NCI-H2081 treated with DMSO at 0.1 percent for 48 hours (cell line): ENCODE results near the gene SORBS1.

Source experiments
- DNase-seq: peaks from one replicate; lab custom pipeline; 2025; lab: John Stamatoyannopoulos, UW

The SORBS1 gene

DNA sequence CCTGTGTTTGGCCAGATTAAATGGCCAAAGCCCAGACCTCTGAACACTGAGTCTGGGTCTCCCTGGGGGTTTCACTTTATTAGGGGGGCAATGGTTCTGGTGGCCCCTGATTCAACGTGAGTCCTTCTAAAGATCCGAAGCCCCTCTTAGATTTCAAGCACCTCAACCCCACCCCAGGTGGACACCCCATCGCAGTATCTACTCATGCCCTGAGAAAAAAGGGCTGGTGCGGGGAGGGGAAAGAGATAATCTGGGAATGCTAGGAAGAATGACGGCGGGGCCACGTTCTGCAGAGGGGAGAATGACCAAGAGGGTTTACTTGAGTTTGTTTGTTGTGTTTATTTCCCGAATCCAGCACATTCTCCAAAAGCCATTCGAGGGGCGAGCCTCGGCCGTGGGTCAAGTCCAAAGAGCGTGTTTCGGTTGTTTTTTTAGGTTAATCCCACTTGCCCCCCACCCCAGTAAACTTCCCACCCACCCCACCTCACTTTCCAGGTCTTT is 271.2 kb downstream of the SORBS1 start:
- no peak for DNase-seq

DNA sequence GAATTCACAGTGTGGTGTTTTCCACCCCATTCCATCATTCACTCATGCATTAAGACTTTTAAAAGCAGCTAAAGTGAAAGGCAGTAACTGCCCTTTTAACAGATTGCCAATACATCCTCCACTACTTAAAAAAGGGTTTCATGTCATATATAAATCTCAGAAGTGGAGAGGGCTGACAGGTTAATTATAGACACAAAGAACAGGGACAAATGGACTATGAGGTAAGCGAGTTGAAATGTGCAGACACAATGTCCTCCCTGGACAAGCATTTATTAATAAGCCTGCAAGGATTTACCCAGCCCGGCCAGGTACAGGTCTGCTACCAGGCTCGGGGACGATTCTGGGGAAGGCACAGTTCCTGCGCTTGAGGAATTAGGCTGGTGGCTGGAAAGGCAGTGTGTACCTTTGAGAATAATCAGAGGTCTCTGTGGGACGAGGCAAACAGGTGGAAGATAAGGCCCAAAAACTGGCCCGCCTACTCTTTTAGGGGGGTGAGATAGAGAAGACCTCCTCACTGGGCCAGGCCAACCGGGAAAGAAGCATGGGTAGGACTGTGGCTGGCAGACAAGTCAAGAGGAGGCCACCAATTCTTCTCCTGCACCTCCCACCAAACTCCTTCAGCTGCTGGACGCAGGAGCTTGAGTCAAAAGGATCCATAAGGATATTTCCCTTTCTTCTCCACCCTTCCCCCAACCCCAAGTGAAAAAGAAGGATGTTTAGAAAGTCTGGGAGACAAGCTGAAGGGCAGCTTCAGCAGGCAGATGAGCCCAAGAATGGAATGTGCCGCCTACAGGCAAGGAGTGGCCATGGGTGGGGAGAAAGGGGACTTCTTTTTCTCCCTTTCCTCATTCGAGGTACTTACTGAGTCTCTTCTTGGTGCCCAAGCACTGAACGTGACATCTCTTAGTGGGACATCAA is 271.9 kb downstream of the SORBS1 start:
- DNase-seq, result peak; percentile 17

DNA sequence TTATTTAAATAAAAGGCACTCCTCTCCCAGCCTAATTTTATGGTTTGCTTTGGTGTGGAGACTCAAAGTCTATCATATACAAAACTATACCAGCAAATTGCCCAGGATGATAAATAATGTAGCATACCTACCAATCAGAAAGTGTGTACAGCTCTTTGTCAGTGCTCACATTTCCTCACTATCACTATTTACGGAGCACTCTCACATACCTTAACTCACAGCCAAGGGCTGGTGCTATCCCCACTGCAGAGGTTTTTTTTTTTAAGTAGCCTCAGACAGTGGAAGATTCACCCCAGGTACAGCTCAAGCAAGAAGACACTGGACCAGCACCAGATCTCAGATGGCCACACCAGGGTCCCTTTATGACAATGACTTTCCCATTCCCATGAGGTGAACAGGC is 272.9 kb downstream of the SORBS1 start:
- no peak for DNase-seq

DNA sequence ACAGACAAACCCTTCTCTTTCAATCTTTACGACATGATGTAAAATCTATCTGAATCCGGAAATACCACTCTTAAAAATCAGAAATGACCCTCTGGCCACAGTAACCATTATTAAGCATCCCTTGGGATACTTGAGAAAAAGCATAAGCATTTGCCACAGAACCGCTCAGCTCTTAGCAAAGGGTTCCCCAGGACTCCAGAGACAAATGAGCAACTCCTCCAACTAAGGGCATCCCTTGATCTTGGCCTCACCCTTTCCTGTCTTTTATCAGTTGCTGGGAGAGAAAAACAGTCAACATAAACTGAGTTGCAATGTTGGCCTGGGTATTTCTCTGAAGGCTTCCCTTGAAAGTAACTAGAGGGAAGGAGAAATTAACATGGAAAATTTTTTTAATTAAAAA is 273.9 kb downstream of the SORBS1 start:
- DNase-seq, result no peak

DNA sequence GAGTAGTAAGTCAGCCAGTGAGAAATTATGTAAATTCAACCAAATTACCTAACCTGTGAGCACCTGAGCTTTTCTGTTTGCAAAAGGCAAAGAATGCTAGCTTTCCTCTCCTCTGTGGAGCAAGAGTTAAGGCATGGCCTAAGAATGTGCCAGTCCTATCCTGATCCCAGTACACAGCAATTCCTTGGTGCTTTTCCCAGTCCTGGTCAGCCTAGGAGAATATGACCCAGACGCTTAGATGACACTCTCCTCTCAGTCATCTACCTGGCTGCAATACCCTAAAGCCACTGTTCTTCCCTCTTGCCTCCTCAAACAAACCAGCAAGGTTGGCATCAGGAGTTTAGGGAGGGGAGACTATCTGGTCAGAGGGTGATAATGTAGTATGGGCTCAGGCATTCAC is 274.5 kb downstream of the SORBS1 start:
- no peak for DNase-seq

DNA sequence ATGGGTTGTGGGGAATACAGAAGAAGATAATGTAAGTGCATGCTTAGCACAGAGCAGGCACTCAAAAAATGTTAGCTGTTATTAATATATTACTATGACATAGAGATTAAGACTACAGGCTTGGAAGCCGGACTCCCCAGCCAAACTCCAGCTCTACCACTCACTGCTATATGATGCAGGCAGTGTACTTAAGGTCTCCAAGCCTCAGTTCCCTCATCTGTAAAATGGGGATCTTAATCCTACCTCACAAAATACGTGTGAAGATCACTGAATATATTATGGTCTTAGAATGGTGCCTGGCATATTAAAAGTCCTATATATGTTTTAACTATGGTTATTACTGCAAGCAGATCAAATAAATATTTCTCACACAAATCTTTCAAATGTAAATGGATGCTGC is 275.6 kb downstream of the SORBS1 start:
- DNase-seq, result no peak

DNA sequence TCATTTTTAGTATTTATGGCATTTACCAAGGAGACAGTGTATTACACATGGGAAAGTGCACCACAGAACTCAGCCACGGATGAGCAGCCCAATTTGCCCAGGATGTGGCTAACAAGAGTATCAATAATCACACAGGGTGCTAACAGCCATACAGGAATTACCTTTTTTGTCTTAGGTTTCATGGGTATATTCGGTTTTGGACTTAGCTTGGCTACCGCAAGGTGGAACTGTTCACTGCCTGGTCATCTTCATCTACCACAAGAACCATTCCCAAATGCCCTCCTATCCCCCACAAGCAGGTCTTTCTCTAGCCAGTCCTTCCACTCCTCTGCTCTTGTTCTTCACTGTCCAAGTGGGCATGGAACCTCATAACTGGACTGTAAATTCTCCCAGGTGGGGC is 276.4 kb downstream of the SORBS1 start:
- no peak for DNase-seq

DNA sequence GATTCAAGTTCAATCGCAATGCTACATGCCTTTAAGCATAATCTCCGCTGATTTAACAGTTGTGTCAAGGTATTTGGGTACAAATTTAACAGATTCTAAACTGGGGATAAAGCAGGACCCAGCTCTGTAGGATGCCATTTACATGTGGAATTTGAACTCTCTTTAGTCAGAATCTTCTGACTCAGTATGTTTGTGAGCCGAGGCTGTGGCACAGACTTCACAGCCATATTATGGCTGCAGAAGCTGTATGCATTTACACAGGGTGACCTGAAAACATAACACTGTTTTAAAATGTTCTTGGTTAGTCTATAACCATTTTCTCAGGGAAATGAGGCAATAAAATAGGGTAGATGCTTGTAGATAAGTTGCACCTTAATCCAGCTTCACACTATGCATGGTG is 279.1 kb downstream of the SORBS1 start:
- DNase-seq, result no peak

DNA sequence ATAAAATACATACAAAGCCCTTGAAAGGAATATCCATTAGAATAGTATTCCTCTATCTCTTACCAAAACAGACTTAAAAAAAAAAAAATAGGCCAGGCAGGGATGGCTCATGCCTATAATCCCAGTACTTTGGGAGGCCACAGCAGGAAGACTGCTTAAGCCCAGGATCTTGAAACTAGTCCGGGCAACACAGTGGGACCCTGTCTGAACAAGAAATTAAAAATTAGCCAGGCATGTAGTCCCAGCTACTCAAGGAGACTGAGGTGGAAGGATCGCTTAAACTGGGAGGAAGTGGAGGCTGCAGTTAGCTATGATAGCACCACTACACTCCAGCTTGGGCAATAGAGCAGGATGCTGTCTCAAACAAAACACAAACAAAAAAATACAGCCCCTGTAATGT is 280.0 kb downstream of the SORBS1 start:
- DNase-seq, result no peak

DNA sequence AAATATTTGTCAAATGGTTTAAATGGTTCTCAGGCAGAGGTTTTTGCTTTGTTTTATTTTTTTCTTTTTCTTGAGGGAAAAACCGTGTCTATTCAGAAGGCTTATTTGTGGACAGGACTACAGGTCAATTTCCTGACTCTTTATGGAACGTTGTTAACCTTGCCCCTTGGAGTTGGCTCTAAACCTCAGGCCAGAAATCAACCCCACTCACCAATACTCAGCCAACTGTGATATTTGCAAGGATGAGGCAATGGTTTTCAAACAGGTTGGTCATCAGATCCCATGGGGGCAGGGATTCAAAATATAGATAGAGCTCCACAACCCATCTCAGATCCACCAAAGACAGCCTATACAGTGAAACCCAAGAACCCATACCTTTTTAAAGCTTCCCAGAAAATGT is 280.5 kb downstream of the SORBS1 start:
- DNase-seq, result no peak

DNA sequence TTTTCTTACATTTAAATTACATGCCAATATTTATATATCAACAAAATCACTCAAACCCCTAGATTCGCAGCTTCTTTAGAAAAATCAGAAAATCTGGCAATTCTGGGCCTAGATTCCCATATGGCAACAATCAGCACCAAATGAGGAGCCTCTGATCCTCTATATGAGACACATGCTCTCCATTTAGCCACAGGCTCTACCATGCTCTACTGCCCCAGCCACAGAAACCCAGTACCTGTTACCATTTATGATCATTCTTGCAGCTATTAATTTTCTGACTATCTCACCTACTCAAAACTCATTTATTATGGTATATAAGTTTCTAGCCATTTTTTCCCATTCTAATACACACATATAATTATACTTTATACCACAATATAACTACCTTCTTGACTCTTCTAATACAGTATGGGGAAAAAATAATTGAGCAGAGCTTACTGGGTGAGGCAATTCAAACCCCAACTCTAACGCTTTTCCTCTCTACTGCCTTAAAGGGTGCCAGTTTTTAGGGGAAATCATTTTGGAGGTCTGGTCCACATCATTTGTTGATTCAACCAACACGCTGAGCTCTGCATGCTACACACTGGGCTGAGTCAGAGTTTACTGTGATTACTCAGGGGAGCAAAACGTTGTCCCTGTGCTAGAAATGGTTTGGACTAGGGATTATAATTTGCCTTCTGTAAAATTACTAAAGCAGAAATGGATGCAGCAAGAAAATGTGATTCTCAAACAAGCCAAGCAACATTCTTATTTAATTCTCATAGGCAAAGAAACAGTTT is 281.9 kb downstream of the SORBS1 start:
- DNase-seq, result no peak

DNA sequence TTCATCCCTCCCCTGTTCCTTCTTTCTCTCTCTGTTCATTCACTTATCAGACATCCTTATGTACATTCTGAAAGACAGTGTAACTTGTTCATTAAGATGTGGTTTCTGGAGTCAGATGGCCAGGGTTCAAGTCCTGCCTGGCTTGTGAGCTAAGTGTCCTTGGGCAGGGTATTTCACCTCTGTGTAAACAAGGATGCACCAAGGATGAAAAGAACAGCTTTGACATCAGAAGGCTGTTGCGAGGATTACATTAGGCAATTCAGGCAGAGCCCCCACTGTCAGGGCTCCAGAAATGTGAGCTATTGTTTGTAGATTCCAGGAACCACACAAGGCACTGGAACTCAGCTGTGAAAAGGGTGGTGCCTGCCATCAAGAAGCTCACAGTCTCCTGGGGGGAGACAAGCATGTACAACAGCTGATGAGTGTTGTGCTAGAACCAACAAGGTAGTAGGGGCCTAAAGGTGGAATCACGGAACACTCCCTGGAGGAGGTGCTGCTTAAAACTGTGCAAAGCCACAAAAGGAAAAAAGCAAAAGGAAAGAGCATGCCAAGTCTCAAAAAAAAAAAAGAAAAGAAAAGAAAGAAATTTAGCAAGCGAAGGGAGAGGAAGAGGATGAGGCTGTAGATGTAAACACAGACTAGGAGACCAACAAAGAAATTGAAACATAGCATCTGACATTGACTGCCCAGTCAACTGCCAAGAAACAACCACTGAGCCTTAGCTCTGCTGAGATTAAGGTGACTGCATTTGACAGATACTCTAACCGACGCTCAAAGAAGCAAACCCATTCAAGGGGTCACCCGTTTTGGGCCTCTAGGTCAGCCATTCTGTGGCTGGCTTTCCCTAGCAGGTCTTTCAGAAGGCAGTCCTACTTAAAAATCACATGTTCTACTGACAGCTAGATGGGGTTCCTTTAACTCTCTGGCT is 282.8 kb downstream of the SORBS1 start:
- DNase-seq, result no peak

DNA sequence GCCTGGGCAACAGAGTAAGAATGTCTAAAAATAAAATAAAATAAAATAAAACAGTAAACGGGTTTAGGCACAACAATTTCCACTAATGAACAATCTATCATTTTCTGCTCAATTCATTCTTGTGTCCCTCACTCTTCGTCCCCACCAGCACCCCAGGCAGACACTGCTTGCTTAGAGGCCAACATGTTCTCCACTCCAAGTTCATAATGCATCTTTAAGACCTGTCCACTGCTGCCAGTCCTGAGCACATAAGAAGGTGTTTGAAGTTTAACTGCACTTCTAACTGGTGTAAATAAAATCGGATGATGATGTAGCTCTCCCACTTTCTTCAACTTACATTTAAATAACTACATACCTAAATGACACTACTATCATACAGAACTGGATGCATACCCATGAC is 283.6 kb downstream of the SORBS1 start:
- DNase-seq, result no peak

DNA sequence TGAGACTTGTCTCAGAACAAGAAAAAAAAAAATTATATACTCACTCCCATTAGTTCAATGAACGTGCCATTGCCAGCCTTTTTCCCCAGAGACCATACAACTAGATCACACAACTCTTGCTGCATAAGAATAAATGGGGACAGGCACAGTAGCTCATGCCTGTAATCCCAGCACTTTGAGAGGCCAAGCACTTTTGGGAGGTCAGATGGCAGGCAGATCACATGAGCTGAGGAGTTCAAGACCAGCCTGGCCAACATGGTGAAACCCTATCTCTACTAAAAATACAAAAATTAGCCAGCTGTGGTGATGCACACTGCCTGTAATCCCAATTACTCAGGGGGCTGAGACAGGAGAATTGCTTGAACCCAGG is 284.0 kb downstream of the SORBS1 start:
- no peak for DNase-seq

DNA sequence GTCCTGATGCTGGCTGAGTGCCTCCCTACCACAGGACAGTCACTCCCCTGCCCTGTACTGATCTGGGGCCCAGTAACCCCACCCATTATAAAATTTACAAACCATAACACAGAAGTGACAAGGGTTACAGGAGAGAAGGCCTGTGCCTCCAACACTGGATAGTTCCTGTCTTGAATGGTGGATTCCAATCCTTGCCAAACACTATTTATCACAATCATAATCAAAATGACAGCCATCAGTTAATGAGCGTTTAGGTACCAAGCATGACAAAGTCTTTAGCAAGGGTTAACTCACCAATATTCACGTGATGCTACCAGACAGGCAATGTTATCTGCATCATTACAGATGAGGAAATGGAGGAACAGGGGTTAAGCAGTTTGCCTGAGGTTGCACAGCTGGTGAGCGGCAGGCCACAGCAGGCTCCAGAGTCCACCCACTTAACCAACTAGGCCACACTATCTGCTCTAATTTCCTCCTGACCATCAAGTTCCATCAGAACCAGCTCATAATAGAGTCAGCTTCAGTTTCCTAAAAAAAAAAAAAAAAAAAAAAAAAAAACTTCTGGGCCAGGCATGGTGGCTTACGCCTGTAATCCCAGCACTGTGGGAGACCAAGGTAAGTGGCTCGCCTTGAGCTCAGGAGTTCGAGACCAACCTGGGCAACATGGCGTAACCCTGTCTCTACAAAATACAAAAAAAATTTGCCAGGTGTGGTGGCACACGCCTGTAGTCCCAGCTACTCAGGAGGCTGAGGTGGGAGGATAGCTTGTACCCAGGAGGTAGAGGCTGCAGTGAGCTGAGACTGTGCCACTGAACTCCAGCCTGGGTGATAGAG is 284.6 kb downstream of the SORBS1 start:
- DNase-seq, result no peak

DNA sequence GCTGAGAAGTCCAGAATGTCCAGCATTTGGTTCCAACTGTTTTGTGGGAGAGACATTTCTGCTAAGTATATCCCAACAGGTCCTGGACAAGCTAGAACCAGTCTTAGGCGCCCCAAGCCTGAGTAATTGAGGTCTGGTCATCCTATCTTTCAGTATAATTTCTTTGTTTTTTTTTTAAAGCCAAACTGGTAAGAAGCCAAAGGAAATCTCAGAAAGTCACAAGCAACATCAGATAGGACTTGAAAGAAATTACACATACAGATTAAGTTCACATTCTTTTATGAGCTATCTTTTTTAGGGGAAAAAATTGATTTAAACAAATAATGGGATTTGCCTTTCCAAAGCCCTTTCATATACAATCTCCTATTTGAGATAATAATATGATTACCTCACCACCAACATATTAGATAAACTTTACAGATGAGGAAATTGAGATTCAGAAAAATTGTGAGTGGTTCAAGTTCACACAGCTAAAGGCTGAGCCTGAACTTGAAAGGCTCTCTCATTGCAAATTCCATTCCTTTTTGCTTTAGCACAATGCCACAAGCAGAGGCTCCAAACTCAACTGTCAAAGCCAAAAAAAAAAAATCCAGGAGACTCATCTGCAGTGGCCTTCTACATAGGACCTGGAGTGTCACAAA is 285.3 kb downstream of the SORBS1 start:
- no peak for DNase-seq

DNA sequence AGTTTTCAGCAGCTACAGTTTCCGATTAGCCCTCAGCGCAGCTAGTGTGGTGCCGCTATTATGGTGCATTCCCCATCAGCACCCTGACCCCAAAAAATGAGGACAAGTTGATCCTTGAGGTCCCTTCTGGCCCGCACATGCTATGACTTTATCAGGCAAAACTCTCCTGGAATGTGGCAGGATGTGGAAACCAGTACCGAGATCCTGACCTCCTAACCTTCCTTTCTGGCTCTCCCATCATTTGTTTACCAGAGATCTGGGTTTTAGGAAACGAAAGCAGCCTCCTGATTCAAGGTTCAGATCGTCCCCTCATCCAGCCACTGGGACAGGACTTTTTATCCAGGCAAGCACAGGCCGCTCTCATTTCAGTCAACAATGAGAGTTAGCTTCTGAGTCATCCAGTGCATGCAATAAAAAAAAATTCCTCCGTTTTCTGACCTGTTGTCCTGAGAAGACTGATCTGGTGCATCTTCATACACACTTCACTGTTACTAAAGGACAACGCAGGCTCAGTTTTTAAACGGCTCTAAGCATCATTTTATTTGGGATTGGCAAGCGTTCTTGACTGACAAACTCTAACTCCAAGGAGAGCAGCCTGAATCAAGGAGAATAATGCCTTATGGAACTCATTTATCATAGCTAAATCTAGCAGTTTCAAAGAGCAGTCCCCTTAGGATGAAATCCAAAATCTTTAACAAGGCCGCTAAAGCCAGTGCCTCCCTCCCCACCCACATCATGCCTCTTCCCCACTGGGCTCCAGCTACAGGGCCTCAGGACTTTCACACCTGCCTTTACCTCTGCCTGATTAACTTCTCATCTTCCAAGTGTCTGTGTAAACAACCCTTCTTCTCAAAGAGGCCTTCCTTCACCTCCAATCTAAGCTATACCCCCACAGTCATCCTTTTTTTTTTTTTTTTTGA is 287.5 kb downstream of the SORBS1 start:
- no peak for DNase-seq

DNA sequence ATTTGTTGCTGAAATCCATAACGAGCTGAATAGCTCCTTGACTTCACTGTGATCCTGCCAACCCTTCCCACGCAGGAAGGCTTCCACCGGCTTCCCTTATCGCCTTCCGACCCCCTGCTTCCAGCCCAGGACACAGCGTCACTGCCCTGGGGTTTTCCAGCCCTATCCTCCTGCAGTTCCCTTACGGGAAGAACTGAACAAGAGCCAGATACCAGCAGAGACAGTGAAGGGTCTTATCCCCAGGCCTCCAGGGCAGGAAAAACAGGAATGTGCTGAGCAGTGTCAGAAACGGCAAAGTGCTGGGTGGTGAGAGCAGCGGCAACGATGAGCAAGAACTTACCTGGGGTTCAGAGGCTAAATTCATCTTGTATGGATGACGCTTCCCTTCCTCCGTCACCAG is 292.7 kb downstream of the SORBS1 start:
- no peak for DNase-seq

DNA sequence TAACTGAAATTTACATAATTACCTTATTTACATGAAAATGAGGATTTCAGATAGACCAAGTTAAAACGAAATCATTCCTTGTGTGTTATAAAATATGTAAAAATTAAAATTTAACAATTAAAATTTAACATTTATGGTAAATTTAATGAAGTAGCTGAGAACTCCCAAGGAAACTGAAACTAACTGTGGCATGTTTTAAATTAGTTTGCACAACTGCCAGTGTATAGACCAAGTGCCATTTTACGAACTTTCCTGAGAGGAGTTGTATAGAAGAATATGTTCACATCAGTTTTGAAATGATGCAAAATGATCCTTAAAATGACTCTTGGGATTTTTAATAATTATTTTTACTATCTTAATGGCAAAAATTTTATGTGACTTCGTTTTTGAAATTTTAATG is 293.9 kb downstream of the SORBS1 start:
- DNase-seq, result no peak

DNA sequence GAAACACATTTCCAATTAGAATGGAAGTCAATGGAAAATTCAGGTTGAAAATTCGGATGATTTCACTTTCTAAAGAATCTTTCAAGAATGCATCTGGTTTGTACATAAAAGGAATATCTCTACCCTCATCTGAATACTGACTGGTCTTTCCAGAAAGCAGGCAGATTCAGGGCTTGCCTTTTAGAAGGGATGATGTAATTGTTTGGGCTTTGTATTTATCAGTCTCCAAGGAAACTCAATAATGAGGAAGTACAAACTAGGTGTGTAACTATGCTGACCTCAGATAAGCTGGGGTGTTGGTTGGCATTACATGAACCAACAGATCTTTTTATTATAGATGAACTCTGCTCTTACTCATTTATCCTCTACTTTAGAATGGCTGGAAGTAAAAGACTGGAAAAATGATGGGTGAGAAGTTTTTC is 294.5 kb downstream of the SORBS1 start:
- DNase-seq, result peak; percentile 28
